ENCODE data around the gene HNRNPLL.

GRCh38 chr2:38598200-38598990 lies 4.3 kb downstream of the HNRNPLL start:
- TF ChIP-seq CTCF (conservative IDR thresholded peaks at IDR 0.05; ENCODE audit: low read length) (no peak), EZH2phosphoT487 (IDR thresholded peaks at IDR 0.05; ENCODE audit: borderline replicate concordance) (no peak)

Data from Loucy (cell line).